Astrocyte (in vitro differentiated cells and primary cell): Measurements from ENCODE around the gene TEAD4. TPM values are rescaled to one million over a fixed set of nuclear protein-coding genes. Genes with fewer than 3 reads are reported as not detected.

ENCODE experiments used
- DNase-seq: peaks from one replicate; pipeline ENCODE4 v3.0.0-alpha.2; 2010; ENCODE audit warnings: low read depth
- FAIRE-seq: peaks from 2 replicates; lab custom pipeline; 2011; peaks lifted over from hg19 to GRCh38; lab: Jason Lieb, UNC
- H2AFZ ChIP-seq: 2 replicates; pipeline ENCODE4 v1.6.0; 2012; ENCODE audit warnings: low read depth, low read length, inconsistent platforms
- H3K27ac ChIP-seq: 2 replicates; pipeline ENCODE4 v1.5.1; 2011; ENCODE audit warnings: low read depth, low read length, inconsistent platforms
- H3K27me3 ChIP-seq: 2 replicates; pipeline ENCODE4 v1.6.0; 2011; ENCODE audit warnings: low read length, inconsistent platforms; ENCODE audit not compliant: insufficient read depth
- H3K36me3 ChIP-seq: 2 replicates; pipeline ENCODE4 v1.5.1; 2011; ENCODE audit warnings: low read length, inconsistent platforms; ENCODE audit not compliant: insufficient read depth
- H3K4me1 ChIP-seq: 2 replicates; pipeline ENCODE4 v1.5.1; 2011; ENCODE audit warnings: low read length, inconsistent platforms; ENCODE audit not compliant: insufficient read depth
- H3K4me2 ChIP-seq: 2 replicates; pipeline ENCODE4 v1.6.0; 2012; ENCODE audit warnings: low read length, inconsistent platforms
- H3K4me3 ChIP-seq: 2 replicates; pipeline ENCODE4 v1.5.1; 2011; ENCODE audit warnings: low read depth, mild to moderate bottlenecking, low read length, inconsistent platforms; ENCODE audit not compliant: insufficient read depth
- H3K79me2 ChIP-seq: 2 replicates; pipeline ENCODE4 v1.6.0; 2012; ENCODE audit warnings: mild to moderate bottlenecking, low read length, inconsistent platforms; ENCODE audit not compliant: insufficient read depth
- H3K9ac ChIP-seq: 2 replicates; pipeline ENCODE4 v1.6.0; 2012; ENCODE audit warnings: mild to moderate bottlenecking, low read length, inconsistent platforms
- H3K9me3 ChIP-seq: 2 replicates; pipeline ENCODE4 v1.5.1; 2012; ENCODE audit warnings: low read depth, mild to moderate bottlenecking, low read length, inconsistent platforms; ENCODE audit not compliant: insufficient read depth
- H4K20me1 ChIP-seq: 2 replicates; pipeline ENCODE4 v1.6.0; 2012; ENCODE audit warnings: low read length, inconsistent platforms; ENCODE audit not compliant: insufficient read depth
- H3K27ac Mint-ChIP-seq: one replicate; pipeline ENCODE4 v1.8.0; 2021; ENCODE audit warnings: mild to moderate bottlenecking, mixed read lengths; ENCODE audit not compliant: unreplicated experiment
- H3K27me3 Mint-ChIP-seq: one replicate; pipeline ENCODE4 v1.8.0; 2021; ENCODE audit warnings: low read depth, mixed read lengths; ENCODE audit not compliant: unreplicated experiment
- H3K36me3 Mint-ChIP-seq: one replicate; pipeline ENCODE4 v1.8.0; 2021; ENCODE audit warnings: low read depth, mixed read lengths; ENCODE audit not compliant: unreplicated experiment
- H3K4me1 Mint-ChIP-seq: one replicate; pipeline ENCODE4 v1.8.0; 2021; ENCODE audit warnings: low read depth, mixed read lengths; ENCODE audit not compliant: unreplicated experiment
- H3K4me3 Mint-ChIP-seq: one replicate; pipeline ENCODE4 v1.8.0; 2021; ENCODE audit warnings: mild to moderate bottlenecking, moderate library complexity, mixed read lengths; ENCODE audit not compliant: unreplicated experiment
- H3K9me3 Mint-ChIP-seq: one replicate; pipeline ENCODE4 v1.8.0; 2021; ENCODE audit warnings: mild to moderate bottlenecking, mixed read lengths; ENCODE audit not compliant: unreplicated experiment
- CTCF ChIP-seq: IDR thresholded peaks from 2 replicates; pipeline ENCODE4 v1.5.1; 2011; ENCODE audit warnings: low read depth, mild to moderate bottlenecking, inconsistent platforms, low read length, moderate library complexity; ENCODE audit not compliant: insufficient read depth
- EZH2 ChIP-seq: IDR thresholded peaks from 2 replicates; pipeline ENCODE4 v1.6.1; 2012; ENCODE audit warnings: mild to moderate bottlenecking, low read length, inconsistent platforms; ENCODE audit not compliant: insufficient read depth
- total RNA-seq: library from RNA; stranded (reverse); gene quantifications from 2 replicates; pipeline ENCODE4 v1.2.1, GENCODE V29; 2021

The TEAD4 gene
- total RNA-seq, 1 donor from 2014 or later = 19.1 TPM

GRCh38 chr12:3040663-3041544 lies 81.7 kb downstream of the TEAD4 start:
- no peak overlapping the region for H3K4me3 ChIP-seq
- H3K27ac ChIP-seq = no peak overlapping the region
- H3K4me2 ChIP-seq = no peak overlapping the region
- Mint-ChIP-seq H3K27me3 (no peaks in the 10 kb centered on the region), H3K27ac (no peak overlapping the region), H3K4me3 (no peak overlapping the region), H3K9me3 (no peaks in the 10 kb centered on the region), H3K4me1 (no peaks in the 10 kb centered on the region), H3K36me3 (peaks cover 3% of the 10 kb centered on the region)
- no peaks in the 10 kb centered on the region for H3K9me3 ChIP-seq
- peaks cover 14% of the 10 kb centered on the region for H4K20me1 ChIP-seq
- H2AFZ ChIP-seq = no peak overlapping the region
- FAIRE-seq (no peak), DNase-seq (no peak)
- no peak overlapping the region for H3K9ac ChIP-seq
- peaks cover 2% of the 10 kb centered on the region for H3K4me1 ChIP-seq
- no peaks in the 10 kb centered on the region for H3K79me2 ChIP-seq
- H3K36me3 ChIP-seq = no peaks in the 10 kb centered on the region
- no peaks in the 10 kb centered on the region for H3K27me3 ChIP-seq
- no peak for TF ChIP-seq CTCF
- no peak for TF ChIP-seq EZH2

GRCh38 chr12:3041558-3042164 lies 82.5 kb downstream of the TEAD4 start:
- DNase-seq = peak; percentile 32
- FAIRE-seq = peak; percentile 26

More at GRCh38 chr12:3041558-3042164, 82.5 kb downstream of the TEAD4 start:
- no peaks in the 10 kb centered on the region for H3K9me3 Mint-ChIP-seq
- no peak overlapping the region for H3K4me3 Mint-ChIP-seq
- Histone ChIP-seq H4K20me1 (peaks cover 14% of the 10 kb centered on the region), H3K27ac (no peak overlapping the region), H3K4me2 (no peak overlapping the region), H3K27me3 (no peaks in the 10 kb centered on the region), H3K79me2 (no peaks in the 10 kb centered on the region), H3K4me3 (no peak overlapping the region), H3K9ac (no peak overlapping the region), H2AFZ (no peak overlapping the region), H3K9me3 (no peaks in the 10 kb centered on the region), H3K36me3 (no peaks in the 10 kb centered on the region), H3K4me1 (no peaks in the 10 kb centered on the region)
- H3K27ac Mint-ChIP-seq = no peak overlapping the region
- H3K36me3 Mint-ChIP-seq = peaks cover 3% of the 10 kb centered on the region
- H3K4me1 Mint-ChIP-seq = no peaks in the 10 kb centered on the region
- TF ChIP-seq EZH2 (no peak), CTCF (peak; percentile 60)
- peaks cover 4% of the 10 kb centered on the region for H3K27me3 Mint-ChIP-seq
